ENCODE measurements around the gene APOBEC3H.
A peak's percentile ranks its signal among the peaks of the same experiment; 100 is the strongest.

APOBEC3H gene

GRCh38 chr22:39135092-39135896 lies 38.2 kb downstream of the APOBEC3H start:
- DNase-seq (ENCODE audit: low read depth): no peak

- no peak for DNase-seq (ENCODE audit: low read depth)
These were observed 39.3 kb downstream of the APOBEC3H start for GRCh38 chr22:39136317-39136716.

- DNase-seq (ENCODE audit: low read depth): no peak
These were observed 41.4 kb downstream of the APOBEC3H start for GRCh38 chr22:39138357-39138997.

GRCh38 chr22:39139933-39140332 lies 42.9 kb downstream of the APOBEC3H start:
- no peak for DNase-seq (ENCODE audit: low read depth)

- DNase-seq (ENCODE audit: low read depth): no peak
These were observed 45.1 kb downstream of the APOBEC3H start for GRCh38 chr22:39142088-39142680.

- peak; percentile 39 for DNase-seq (ENCODE audit: low read depth)
These were observed 47.2 kb downstream of the APOBEC3H start for GRCh38 chr22:39144101-39144767.

GRCh38 chr22:39146256-39147101 lies 49.4 kb downstream of the APOBEC3H start:
- no peak for DNase-seq (ENCODE audit: low read depth)

GRCh38 chr22:39147335-39148025 lies 50.4 kb downstream of the APOBEC3H start:
- no peak for DNase-seq (ENCODE audit: low read depth)

- DNase-seq (ENCODE audit: low read depth): no peak
These were observed 51.1 kb downstream of the APOBEC3H start for GRCh38 chr22:39148026-39148726.

- peak; percentile 66 for DNase-seq (ENCODE audit: low read depth)
These were observed 51.9 kb downstream of the APOBEC3H start for GRCh38 chr22:39148727-39149535.

- no peak for DNase-seq (ENCODE audit: low read depth)
These were observed 53.1 kb downstream of the APOBEC3H start for GRCh38 chr22:39149915-39150847.

- DNase-seq (ENCODE audit: low read depth): no peak
These were observed 53.8 kb downstream of the APOBEC3H start for GRCh38 chr22:39150848-39151215.

GRCh38 chr22:39151329-39151975 lies 54.4 kb downstream of the APOBEC3H start:
- no peak for DNase-seq (ENCODE audit: low read depth)

GRCh38 chr22:39152024-39152510 lies 55.0 kb downstream of the APOBEC3H start:
- no peak for DNase-seq (ENCODE audit: low read depth)

- DNase-seq (ENCODE audit: low read depth): peak; percentile 96
These were observed 55.6 kb downstream of the APOBEC3H start, which contains the start of gene CBX7 for GRCh38 chr22:39152511-39153219. TSS of gene CBX7 (minus strand) at chr22:39152680. CDS start at chr22:39152444, 236 bp downstream.

- no peak for DNase-seq (ENCODE audit: low read depth)
These were observed 56.2 kb downstream of the APOBEC3H start for GRCh38 chr22:39153220-39153717.

Data from stimulated activated CD8-positive, alpha-beta memory T cell treated with anti-CD3 and anti-CD28 coated beads, Interleukin-12 subunit alpha, Interleukin-12 subunit beta, amount 100 ng/mL, for 4 hours (primary cell).